Right hindlimb (tissue), 1 donor: ENCODE measurements around the gene TMEM205.
"Not testable (repeated sequence)": the region's sequence is repeated elsewhere in the genome, so short reads cannot be mapped to it uniquely, and the experiment has no call there.

ENCODE experiments used
- DNase-seq: peaks from one replicate; pipeline ENCODE4 v3.0.0-alpha.2; 2018

Gene TMEM205

DNA sequence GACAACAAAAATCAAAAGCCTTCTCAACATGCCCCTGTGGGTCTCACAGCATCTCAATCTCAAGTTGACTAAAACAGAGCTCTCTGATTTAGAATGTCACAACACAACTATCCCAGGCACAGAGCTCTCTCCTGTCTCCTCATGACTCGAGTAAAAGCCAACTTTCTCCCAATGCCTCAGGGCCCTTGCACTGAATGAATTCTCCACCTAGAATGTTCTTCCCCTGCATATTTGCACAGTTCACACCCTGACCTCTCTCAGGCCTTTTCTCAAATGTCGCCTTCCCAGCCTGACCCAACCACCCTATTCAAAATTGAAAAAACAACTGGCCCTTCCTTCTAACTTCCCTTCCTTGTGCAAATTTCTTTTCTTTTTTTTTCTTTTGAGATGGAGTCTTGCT, 24.7 kb upstream of the TMEM205 start:
- no peak for DNase-seq

- DNase-seq: no peak
Observed at GRCh38 chr19:11367528-11367927, 21.5 kb upstream of the TMEM205 start.

GRCh38 chr19:11365557-11366117, 19.6 kb upstream of the TMEM205 start:
- DNase-seq: no peak

GRCh38 chr19:11364935-11365334, 18.9 kb upstream of the TMEM205 start:
- no peak for DNase-seq

DNA sequence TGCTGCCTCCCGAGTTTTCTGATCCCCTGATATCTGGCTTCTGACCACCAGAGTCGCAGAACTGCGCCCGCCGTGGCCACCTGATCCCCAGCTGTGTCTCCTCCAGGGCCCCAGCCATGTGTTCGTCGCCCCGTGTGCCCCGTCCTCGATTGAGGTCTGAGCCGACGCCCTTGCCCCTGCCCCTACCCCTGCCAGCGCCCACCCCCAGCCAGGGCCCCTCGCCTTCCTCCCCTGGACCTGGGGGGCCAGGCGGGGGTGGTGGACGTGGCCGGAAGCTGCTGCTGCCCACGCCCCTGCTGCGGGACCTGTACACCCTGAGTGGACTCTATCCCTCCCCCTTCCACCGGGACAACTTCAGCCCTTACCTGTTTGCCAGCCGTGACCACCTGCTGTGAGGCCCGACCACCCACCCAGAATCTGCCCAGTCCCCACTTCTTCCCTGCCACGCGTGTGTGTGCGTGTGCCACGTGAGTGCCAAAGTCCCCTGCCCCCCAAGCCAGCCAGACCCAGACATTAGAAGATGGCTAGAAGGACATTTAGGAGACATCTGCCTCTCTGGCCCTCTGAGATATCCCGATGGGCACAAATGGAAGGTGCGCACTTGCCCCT, 18.3 kb upstream of the TMEM205 start:
- no peak for DNase-seq

- no peak for DNase-seq
Observed at GRCh38 chr19:11363881-11364280, 17.8 kb upstream of the TMEM205 start.

- no peak for DNase-seq
Observed at GRCh38 chr19:11361771-11362731, 16.0 kb upstream of the TMEM205 start.

DNA sequence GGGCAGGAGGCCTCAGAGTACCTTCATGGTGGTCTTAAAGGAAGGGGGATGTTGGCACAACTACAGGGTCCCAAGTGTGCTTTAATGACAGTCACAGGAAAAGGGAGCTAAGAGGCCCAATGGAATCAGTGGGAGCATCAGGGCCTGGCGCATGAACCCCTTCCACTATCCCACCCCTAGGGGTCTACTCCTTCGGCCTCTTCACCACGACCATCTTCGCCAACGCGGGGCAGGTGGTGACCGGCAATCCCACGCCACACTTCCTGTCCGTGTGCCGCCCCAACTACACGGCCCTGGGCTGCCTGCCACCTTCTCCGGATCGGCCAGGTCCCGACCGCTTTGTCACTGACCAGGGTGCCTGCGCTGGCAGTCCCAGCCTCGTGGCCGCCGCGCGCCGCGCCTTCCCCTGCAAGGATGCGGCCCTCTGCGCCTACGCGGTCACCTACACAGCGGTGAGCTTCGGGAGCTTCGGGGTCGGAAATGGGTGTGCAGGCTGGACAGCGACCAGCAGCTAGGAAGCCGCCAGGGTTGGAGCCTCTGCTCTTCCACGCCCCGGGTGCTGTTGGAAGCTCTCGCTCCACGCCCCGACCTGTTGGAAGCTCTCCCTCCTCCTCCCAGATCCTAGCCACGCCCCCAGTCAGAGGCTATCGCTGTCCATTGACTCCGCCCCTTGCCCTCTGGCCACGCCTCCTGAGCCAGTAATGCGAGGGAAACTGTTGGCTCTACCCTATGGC, 15.1 kb upstream of the TMEM205 start:
- peak; percentile 48 for DNase-seq

- no peak for DNase-seq
Observed at GRCh38 chr19:11359421-11359820, 13.4 kb upstream of the TMEM205 start.

GRCh38 chr19:11356676-11357550, 10.8 kb upstream of the TMEM205 start:
- peak; percentile 19 for DNase-seq

DNA sequence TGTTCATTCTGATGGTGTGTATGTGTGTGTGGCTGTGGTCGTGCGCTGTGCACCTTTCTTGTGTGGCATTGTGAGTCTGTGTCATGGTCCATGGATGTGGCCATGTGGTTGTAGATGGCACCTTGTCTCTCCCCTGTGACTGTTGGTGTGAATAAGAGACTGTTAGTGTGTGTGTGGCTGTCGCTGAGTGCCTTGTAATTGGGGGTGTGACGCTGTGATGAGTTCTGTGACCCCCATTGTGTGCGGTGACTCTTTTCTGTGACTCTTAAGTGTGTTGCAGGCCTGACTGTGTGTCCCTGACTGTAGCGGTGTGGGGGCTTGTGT, 10.0 kb upstream of the TMEM205 start:
- no peak for DNase-seq

- DNase-seq: peak; percentile 93
Observed at GRCh38 chr19:11355160-11356073, 9.3 kb upstream of the TMEM205 start, which contains the start of gene PLPPR2. PLPPR2 (plus strand) TSS chr19:11355432; CDS start chr19:11357674, 2,242 bp downstream.

GRCh38 chr19:11354102-11354501, 8.0 kb upstream of the TMEM205 start:
- not testable (repeated sequence) for DNase-seq

DNA sequence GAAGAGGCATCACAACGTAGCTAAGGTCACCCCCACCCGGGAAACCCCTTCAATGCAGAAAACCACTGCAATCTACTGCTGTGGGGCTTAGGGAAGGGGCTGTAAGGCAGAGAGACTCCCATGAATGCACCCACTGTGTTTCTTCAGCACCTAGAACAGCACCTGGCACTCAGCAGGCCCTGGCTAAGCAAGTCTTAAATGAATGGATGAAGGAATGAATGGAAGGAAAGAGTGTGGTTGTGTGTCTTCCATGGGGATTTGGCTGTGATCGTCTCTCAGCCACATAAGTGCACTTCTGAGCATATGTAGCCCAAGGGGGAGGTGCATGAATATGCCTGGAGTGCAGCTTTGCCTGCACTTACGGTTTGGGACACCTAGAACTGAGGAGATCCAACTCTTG, 3.1 kb upstream of the TMEM205 start:
- no peak for DNase-seq

- DNase-seq: no peak
Observed at GRCh38 chr19:11347546-11348039, 1.5 kb upstream of the TMEM205 start.

DNA sequence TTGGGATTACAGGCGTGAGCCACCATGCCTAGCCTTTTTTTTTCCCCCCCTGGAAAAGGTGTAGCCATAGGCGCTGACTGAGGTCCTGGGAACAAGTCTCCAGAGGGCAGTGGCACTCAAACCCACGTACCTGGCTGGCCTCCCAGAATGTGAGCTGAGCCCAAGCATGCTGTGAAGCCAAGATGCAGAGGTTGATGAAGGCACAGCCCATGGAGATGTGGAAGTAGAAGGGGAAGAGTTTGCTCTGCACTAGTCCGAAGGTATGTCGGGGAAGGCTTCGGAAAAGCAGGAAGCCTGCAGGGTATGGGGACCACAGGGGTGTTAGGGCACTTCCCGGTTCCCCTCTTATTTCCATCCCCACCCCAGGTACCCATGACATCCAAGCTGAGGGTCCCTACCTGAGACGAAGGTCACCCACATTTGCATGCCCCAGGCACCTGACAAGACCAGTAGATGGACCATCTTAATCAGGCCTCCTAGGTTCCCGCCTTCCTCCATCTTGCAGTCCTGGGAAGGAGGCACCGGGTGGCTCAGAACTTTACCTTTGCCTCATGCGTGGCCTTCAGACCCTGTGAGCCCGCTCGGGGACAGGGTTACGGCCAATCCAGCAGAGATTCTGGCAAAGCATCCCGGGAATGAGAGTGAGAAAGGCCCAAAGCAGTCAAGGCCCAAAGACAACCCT, 805 bp downstream of the TMEM205 start:
- DNase-seq: no peak

GRCh38 chr19:11342429-11342828, 3.6 kb downstream of the TMEM205 start:
- DNase-seq: no peak

DNA sequence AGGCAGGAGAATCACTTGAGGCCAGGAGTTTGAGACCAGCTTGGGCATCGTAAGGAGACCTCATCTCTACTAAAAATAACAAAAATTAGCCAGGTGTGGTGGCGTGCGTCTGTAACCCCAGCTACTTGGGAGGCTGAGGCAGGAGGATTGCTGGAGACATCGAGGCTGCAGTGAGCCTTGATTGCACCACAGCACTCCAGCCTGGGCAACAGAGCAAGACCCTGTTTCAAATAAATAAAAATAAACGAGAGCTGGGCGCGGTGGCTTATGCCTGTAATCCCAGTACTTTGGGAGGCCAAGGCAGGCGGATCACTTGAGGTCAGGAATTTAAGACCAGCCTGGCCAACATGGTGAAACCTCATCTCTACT, 6.0 kb downstream of the TMEM205 start:
- not testable (repeated sequence) for DNase-seq

DNA sequence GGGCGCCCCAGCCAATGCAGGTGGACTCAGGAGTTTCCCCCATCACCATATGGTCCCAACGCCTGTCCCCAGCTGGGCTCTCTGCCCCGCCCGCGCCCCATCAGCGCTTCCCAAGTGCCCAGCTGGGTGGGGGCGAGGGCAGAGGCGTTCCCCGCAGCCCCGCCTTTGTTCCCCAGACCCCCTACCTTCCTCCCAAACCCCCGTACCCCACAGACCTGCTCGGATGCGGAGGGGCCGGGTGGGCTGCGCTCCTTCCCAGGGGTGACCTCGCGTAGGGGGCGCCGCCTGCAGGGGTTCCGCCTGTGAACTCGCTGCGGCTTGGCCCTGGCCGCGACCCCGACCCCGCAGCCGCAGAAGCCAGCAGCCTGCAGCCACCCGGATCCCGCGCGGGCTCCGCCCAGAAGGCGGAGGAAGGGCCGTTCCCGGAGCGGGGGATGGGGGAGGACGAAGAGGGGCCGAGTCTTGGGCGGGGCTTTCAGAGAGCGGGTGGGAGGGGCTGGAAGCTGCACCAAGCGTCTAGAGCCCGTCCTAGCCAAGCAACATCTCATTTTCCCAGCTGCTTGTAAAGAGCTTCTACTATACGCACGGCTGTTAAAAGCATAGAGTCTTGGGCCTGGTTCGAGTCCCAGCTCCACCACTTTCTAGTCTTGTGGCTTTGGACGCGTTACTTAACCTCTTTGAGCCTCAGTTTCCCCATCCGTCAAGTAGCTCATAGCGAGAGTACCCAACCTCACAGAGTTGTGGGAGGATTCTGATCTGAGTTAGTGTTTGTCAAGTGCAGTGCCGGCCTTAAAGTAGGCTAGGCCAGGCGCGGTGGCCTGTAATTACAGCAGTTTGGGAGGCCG, 6.6 kb downstream of the TMEM205 start, which contains the start of gene RAB3D:
Gene RAB3D, minus strand, starts transcription at position 404 of the 845 bp plus-strand sequence. CDS start 2,258 bp downstream, outside the sequence.
- peak; percentile 97 for DNase-seq
